Calu3 (cell line): ENCODE results near the gene CDH13. TPM values are rescaled to one million over a fixed set of nuclear protein-coding genes. Genes with fewer than 3 reads are reported as not detected.

Experiments
- BruUV-seq: library from RNA; stranded (reverse); fragments of 400-500 nt; replicated peaks from 2 replicates; lab custom pipeline; 2021; lab: Mats Ljungman, UMichigan
- CTCF ChIA-PET: fragments of 300-600 bp; sonication (Branson Sonifier 250); formaldehyde crosslinking; loops from one replicate; lab custom pipeline; 2022; ENCODE audit warnings: antibody characterized with exemption; lab: Charles Lee
- DNase-seq: peaks from one replicate; pipeline ENCODE4 v3.0.0; 2022
- H3K27ac Mint-ChIP-seq: one replicate; pipeline ENCODE4 v1.8.0; 2022; ENCODE audit warnings: mixed read lengths; ENCODE audit not compliant: unreplicated experiment
- H3K27me3 Mint-ChIP-seq: one replicate; pipeline ENCODE4 v1.8.0; 2022; ENCODE audit warnings: mixed read lengths; ENCODE audit not compliant: unreplicated experiment
- H3K36me3 Mint-ChIP-seq: one replicate; pipeline ENCODE4 v1.8.0; 2022; ENCODE audit warnings: mild to moderate bottlenecking, moderate library complexity, mixed read lengths; ENCODE audit not compliant: insufficient read depth, unreplicated experiment
- H3K4me1 Mint-ChIP-seq: one replicate; pipeline ENCODE4 v1.8.0; 2022; ENCODE audit warnings: mild to moderate bottlenecking, low read depth, mixed read lengths; ENCODE audit not compliant: unreplicated experiment
- H3K4me3 Mint-ChIP-seq: one replicate; pipeline ENCODE4 v1.8.0; 2022; ENCODE audit warnings: mild to moderate bottlenecking, low read depth, moderate library complexity, mixed read lengths; ENCODE audit not compliant: unreplicated experiment
- H3K9me3 Mint-ChIP-seq: one replicate; pipeline ENCODE4 v1.8.0; 2022; ENCODE audit warnings: low read depth, mixed read lengths; ENCODE audit not compliant: unreplicated experiment
- intact Hi-C: fragments of 100-400 bp; cut with micrococcal nuclease; formaldehyde crosslinking; loops from one replicate; pipeline ENCODE4 v1.10.0; 2022; ENCODE audit not compliant: unreplicated experiment
- total RNA-seq: library from RNA; stranded (reverse); gene quantifications from 2 replicates; pipeline ENCODE4 v1.2.3, GENCODE V29; 2022
- TF ChIP-seq, protein P1 (sequence below): fragments of 200-600 bp; IDR thresholded peaks from one replicate; pipeline ENCODE4 v1.8.0; 2022; ENCODE audit warnings: antibody characterized with exemption; ENCODE audit not compliant: unreplicated experiment

CDH13 gene
- total RNA-seq, 1 experiment from 2014 or later, result not detected

DNA sequence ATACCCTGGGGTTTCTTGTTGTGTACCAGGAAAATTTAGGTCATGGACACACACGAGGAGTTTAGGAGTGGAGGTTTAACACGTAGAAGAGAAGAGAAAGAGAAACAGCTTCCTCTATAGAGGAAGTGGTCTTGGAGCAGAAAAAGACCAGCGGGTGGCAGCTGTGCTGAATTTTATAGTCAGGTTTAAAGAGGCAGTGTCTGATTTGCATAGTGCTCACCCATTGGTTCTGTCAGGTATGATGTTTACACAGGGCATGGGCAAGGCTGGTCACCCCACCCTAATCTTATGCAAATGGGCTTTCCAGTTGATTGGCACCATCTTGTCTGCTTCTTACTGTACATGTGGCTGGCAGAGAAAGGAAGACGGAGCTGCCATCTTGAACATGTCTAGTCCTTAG lies 309.0 kb downstream of the CDH13 start:
- CTCF ChIA-PET, result no interaction called here
- no peak for DNase-seq
- Mint-ChIP-seq H3K36me3 (no peaks in the 10 kb centered on the region), H3K9me3 (peaks cover 12% of the 10 kb centered on the region), H3K4me1 (no peaks in the 10 kb centered on the region), H3K4me3 (no peak overlapping the region), H3K27ac (no peak overlapping the region), H3K27me3 (no peaks in the 10 kb centered on the region)
- TF ChIP-seq, protein P1, sequence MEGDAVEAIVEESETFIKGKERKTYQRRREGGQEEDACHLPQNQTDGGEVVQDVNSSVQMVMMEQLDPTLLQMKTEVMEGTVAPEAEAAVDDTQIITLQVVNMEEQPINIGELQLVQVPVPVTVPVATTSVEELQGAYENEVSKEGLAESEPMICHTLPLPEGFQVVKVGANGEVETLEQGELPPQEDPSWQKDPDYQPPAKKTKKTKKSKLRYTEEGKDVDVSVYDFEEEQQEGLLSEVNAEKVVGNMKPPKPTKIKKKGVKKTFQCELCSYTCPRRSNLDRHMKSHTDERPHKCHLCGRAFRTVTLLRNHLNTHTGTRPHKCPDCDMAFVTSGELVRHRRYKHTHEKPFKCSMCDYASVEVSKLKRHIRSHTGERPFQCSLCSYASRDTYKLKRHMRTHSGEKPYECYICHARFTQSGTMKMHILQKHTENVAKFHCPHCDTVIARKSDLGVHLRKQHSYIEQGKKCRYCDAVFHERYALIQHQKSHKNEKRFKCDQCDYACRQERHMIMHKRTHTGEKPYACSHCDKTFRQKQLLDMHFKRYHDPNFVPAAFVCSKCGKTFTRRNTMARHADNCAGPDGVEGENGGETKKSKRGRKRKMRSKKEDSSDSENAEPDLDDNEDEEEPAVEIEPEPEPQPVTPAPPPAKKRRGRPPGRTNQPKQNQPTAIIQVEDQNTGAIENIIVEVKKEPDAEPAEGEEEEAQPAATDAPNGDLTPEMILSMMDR, result no peak
- intact Hi-C loops, result no loop called here
- BruUV-seq, result no TSS peak

DNA sequence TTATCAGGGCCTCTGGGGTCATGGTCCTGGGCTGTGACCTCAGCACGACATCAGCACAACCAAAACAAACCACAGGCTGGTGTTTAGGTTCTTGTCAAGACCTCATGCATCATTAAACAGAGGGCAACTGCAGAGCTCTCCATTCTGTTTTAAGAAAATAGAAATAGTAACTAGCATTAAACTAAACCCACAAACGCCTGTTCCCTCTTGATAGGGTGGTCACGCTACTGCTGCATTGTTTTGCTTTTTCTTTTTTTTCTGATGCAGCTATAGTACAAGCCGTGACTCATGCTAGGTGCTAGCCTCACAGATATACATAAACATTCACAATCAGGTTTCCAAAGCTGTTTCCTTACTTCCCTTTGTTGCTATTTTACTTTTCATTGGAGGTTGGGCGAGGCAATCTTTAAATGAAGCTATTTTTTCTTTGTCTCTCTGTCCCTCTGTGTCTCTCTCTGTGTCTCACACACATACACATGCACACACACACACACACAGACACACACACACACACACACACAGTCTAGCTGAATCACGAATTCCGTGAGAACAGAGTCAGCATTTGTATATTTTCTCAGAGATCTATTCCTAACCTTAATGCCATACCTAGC lies 310.3 kb downstream of the CDH13 start:
- H3K27ac Mint-ChIP-seq, result no peak overlapping the region
- H3K9me3 Mint-ChIP-seq, result peaks cover 20% of the 10 kb centered on the region
- H3K4me3 Mint-ChIP-seq, result no peak overlapping the region
- H3K36me3 Mint-ChIP-seq, result no peaks in the 10 kb centered on the region
- H3K4me1 Mint-ChIP-seq, result no peaks in the 10 kb centered on the region
- DNase-seq, result no peak
- CTCF ChIA-PET, result no interaction called here
- H3K27me3 Mint-ChIP-seq, result no peaks in the 10 kb centered on the region
- TF ChIP-seq, protein P1, result no peak
- no TSS peak for BruUV-seq
- intact Hi-C loops, result no loop called here

DNA sequence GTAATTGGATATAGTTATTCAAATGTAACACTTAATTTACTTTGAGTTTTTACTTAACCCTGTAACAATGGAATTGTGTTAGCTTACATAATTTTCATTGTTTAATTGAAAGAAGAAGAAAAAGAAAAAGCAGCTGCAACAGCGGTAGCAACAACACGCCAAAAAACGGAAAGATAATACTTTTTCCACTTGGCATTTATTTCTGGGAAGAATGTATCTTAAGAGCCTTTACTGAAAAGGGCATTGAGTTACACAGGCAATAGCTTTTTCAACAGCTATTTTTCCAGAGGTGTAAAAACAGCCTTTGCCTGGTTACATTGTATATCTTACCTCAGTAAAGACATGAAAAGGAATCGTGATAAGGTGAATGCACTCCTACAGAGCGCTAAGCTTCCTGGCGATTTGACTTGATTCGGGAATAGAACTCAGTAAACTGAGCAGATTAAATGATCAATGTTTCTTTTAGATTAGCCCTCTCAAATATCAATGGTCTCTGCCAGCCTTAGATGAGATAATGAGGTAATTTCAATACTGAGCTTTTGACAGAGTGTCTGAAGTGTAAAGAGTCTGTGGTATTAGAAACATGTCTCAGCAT lies 311.3 kb downstream of the CDH13 start:
- H3K4me1 Mint-ChIP-seq, result no peaks in the 10 kb centered on the region
- H3K36me3 Mint-ChIP-seq, result no peaks in the 10 kb centered on the region
- intact Hi-C loops, result no loop called here
- no peak for DNase-seq
- BruUV-seq, result no TSS peak
- H3K27ac Mint-ChIP-seq, result no peak overlapping the region
- no peak overlapping the region for H3K4me3 Mint-ChIP-seq
- no peaks in the 10 kb centered on the region for H3K27me3 Mint-ChIP-seq
- H3K9me3 Mint-ChIP-seq, result peaks cover 19% of the 10 kb centered on the region
- CTCF ChIA-PET, result no interaction called here
- TF ChIP-seq, protein P1, result no peak

DNA sequence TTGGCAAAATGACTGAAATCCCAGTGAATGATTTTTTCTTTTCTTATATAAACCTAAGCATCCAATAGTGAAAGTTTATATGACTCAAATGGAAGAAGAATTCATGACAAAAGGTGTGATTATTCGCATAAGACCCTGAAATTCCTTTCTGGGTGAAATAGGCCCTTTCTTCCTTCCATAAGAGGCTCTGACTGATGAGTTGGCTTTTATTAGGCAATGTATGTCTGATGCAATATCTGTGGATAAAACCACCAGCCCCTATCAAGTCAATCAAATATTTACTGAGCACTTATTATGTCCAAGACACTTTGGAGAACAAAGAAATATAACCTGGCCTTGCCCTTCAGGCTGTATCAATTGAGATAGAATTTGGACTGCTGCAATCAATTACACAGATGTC lies 316.6 kb downstream of the CDH13 start:
- DNase-seq, result no peak
- no TSS peak for BruUV-seq
- Mint-ChIP-seq H3K27me3 (no peaks in the 10 kb centered on the region), H3K27ac (no peak overlapping the region), H3K4me3 (no peak overlapping the region), H3K36me3 (no peaks in the 10 kb centered on the region), H3K4me1 (no peaks in the 10 kb centered on the region), H3K9me3 (peaks cover 21% of the 10 kb centered on the region)
- TF ChIP-seq, protein P1, result no peak
- CTCF ChIA-PET, result no interaction called here
- intact Hi-C loops, result no loop called here
